Measurements from ENCODE around the gene MPZL1. TPM values are rescaled to one million over a fixed set of nuclear protein-coding genes. Genes with fewer than 3 reads are reported as not detected.

Gene MPZL1
- total and polyA plus RNA-seq, 2 of the 13 experiments (the other 11 are each of a cell fraction or from before 2014, with no cell fraction given), result 38.0 to 68.7 TPM

- TF ChIP-seq SP140L (CRISPR knock-in tag; IDR thresholded peaks at IDR 0.05; ENCODE audit: borderline replicate concordance) (no peak), FOXO4 (CRISPR knock-in tag; conservative IDR thresholded peaks at IDR 0.05) (no peak), ZMYM2 (CRISPR knock-in tag; IDR thresholded peaks at IDR 0.05) (0 out of 2 replicates have a peak, but pooled peaks have one; percentile 22), ZNF234 (CRISPR knock-in tag; conservative IDR thresholded peaks at IDR 0.05) (no peak), CEBPG (CRISPR knock-in tag; IDR thresholded peaks at IDR 0.05) (no peak), MAFF (IDR thresholded peaks at IDR 0.05; ENCODE audit: low read depth, low read length) (no peak), REST (IDR thresholded peaks at IDR 0.05; ENCODE audit: borderline replicate concordance in 1 of 2, low read depth in 1 of 2, low read length in 2 of 2) (no peak), CSRNP2 (CRISPR knock-in tag; conservative IDR thresholded peaks at IDR 0.05; ENCODE audit: low read depth) (no peak), TFAP4 (IDR thresholded peaks at IDR 0.05; ENCODE audit: borderline replicate concordance, low read depth) (peak; percentile 10; the same call in 1 of the 2 replicates), ZNF44 (CRISPR knock-in tag; IDR thresholded peaks at IDR 0.05) (no peak), CHCHD3 (CRISPR knock-in tag; IDR thresholded peaks at IDR 0.05) (no peak), ZNF790 (CRISPR knock-in tag; IDR thresholded peaks at IDR 0.05; ENCODE audit: borderline replicate concordance) (peak; percentile 79; the same call in 1 of the 2 replicates), ASH2L (IDR thresholded peaks at IDR 0.05; ENCODE audit: insufficient read length, low read depth, low read length) (no peak)
- TF ChIP-seq, protein P1, sequence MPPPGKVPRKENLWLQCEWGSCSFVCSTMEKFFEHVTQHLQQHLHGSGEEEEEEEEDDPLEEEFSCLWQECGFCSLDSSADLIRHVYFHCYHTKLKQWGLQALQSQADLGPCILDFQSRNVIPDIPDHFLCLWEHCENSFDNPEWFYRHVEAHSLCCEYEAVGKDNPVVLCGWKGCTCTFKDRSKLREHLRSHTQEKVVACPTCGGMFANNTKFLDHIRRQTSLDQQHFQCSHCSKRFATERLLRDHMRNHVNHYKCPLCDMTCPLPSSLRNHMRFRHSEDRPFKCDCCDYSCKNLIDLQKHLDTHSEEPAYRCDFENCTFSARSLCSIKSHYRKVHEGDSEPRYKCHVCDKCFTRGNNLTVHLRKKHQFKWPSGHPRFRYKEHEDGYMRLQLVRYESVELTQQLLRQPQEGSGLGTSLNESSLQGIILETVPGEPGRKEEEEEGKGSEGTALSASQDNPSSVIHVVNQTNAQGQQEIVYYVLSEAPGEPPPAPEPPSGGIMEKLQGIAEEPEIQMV (CRISPR knock-in tag; IDR thresholded peaks at IDR 0.05; ENCODE audit: low read depth), result peak; percentile 55; the same call in 1 of the 2 replicates
- TF ChIP-seq, protein P2, sequence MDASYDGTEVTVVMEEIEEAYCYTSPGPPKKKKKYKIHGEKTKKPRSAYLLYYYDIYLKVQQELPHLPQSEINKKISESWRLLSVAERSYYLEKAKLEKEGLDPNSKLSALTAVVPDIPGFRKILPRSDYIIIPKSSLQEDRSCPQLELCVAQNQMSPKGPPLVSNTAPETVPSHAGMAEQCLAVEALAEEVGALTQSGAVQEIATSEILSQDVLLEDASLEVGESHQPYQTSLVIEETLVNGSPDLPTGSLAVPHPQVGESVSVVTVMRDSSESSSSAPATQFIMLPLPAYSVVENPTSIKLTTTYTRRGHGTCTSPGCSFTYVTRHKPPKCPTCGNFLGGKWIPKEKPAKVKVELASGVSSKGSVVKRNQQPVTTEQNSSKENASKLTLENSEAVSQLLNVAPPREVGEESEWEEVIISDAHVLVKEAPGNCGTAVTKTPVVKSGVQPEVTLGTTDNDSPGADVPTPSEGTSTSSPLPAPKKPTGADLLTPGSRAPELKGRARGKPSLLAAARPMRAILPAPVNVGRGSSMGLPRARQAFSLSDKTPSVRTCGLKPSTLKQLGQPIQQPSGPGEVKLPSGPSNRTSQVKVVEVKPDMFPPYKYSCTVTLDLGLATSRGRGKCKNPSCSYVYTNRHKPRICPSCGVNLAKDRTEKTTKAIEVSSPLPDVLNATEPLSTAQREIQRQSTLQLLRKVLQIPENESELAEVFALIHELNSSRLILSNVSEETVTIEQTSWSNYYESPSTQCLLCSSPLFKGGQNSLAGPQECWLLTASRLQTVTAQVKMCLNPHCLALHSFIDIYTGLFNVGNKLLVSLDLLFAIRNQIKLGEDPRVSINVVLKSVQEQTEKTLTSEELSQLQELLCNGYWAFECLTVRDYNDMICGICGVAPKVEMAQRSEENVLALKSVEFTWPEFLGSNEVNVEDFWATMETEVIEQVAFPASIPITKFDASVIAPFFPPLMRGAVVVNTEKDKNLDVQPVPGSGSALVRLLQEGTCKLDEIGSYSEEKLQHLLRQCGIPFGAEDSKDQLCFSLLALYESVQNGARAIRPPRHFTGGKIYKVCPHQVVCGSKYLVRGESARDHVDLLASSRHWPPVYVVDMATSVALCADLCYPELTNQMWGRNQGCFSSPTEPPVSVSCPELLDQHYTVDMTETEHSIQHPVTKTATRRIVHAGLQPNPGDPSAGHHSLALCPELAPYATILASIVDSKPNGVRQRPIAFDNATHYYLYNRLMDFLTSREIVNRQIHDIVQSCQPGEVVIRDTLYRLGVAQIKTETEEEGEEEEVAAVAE (CRISPR knock-in tag; IDR thresholded peaks at IDR 0.05; ENCODE audit: borderline replicate concordance), result no peak
Measured at GRCh38 chr1:167721617-167722151, at the start of gene MPZL1 (continued).
